ENCODE data around the gene NMNAT2. TPM values are rescaled to one million over a fixed set of nuclear protein-coding genes. Genes with fewer than 3 reads are reported as not detected.

NMNAT2 gene
- polyA plus RNA-seq, 1 donor from 2014 or later = 43.8 TPM

GRCh38 chr1:183331091-183331742 is 87.0 kb downstream of the NMNAT2 start:
- Histone ChIP-seq H3K36me3 (ENCODE audit: insufficient read depth, low read length) (no peaks in the 10 kb centered on the region), H3K27ac (ENCODE audit: low read length) (peak overlapping the region; percentile 86), H3K4me2 (ENCODE audit: low read length) (peak overlapping the region; percentile 26), H4K20me1 (ENCODE audit: insufficient read depth) (no peaks in the 10 kb centered on the region), H3K79me2 (replicated peaks; ENCODE audit: insufficient read depth, low read length) (peaks cover 3% of the 10 kb centered on the region), H3F3A (ENCODE audit: insufficient read depth, low read length, poor library complexity, severe bottlenecking) (peaks cover 3% of the 10 kb centered on the region), H3K9me3 (ENCODE audit: low read length) (no peaks in the 10 kb centered on the region), H2AFZ (ENCODE audit: low read depth, low read length) (peak overlapping the region; percentile 29), H3K27me3 (ENCODE audit: insufficient read depth, low read depth, low read length) (no peaks in the 10 kb centered on the region), H3K4me3 (ENCODE audit: low read length) (peak overlapping the region; percentile 61), H3K9ac (ENCODE audit: low read length) (peak overlapping the region; percentile 63), H3K9me2 (ENCODE audit: insufficient read depth, low read length) (no peaks in the 10 kb centered on the region)
- TF ChIP-seq EZH2 (IDR thresholded peaks at IDR 0.05; ENCODE audit: borderline replicate concordance, insufficient read depth, low read length, poor library complexity, severe bottlenecking) = no peak
- TF ChIP-seq MXI1 (conservative IDR thresholded peaks at IDR 0.05; ENCODE audit: poor library complexity, severe bottlenecking) = no peak
- TF ChIP-seq, protein P1, sequence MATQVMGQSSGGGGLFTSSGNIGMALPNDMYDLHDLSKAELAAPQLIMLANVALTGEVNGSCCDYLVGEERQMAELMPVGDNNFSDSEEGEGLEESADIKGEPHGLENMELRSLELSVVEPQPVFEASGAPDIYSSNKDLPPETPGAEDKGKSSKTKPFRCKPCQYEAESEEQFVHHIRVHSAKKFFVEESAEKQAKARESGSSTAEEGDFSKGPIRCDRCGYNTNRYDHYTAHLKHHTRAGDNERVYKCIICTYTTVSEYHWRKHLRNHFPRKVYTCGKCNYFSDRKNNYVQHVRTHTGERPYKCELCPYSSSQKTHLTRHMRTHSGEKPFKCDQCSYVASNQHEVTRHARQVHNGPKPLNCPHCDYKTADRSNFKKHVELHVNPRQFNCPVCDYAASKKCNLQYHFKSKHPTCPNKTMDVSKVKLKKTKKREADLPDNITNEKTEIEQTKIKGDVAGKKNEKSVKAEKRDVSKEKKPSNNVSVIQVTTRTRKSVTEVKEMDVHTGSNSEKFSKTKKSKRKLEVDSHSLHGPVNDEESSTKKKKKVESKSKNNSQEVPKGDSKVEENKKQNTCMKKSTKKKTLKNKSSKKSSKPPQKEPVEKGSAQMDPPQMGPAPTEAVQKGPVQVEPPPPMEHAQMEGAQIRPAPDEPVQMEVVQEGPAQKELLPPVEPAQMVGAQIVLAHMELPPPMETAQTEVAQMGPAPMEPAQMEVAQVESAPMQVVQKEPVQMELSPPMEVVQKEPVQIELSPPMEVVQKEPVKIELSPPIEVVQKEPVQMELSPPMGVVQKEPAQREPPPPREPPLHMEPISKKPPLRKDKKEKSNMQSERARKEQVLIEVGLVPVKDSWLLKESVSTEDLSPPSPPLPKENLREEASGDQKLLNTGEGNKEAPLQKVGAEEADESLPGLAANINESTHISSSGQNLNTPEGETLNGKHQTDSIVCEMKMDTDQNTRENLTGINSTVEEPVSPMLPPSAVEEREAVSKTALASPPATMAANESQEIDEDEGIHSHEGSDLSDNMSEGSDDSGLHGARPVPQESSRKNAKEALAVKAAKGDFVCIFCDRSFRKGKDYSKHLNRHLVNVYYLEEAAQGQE (IDR thresholded peaks at IDR 0.05; ENCODE audit: borderline replicate concordance) = peak; percentile 77
- TF ChIP-seq POLR2AphosphoS5 (IDR thresholded peaks at IDR 0.05) = peak; percentile 43
- TF ChIP-seq EP300 (conservative IDR thresholded peaks at IDR 0.05; ENCODE audit: poor library complexity, severe bottlenecking) = peak; percentile 65
- no peak for TF ChIP-seq TAF1 (IDR thresholded peaks at IDR 0.05; ENCODE audit: low read depth)
- TF ChIP-seq RAD21 (conservative IDR thresholded peaks at IDR 0.05) = peak; percentile 8
- TF ChIP-seq, protein P2, sequence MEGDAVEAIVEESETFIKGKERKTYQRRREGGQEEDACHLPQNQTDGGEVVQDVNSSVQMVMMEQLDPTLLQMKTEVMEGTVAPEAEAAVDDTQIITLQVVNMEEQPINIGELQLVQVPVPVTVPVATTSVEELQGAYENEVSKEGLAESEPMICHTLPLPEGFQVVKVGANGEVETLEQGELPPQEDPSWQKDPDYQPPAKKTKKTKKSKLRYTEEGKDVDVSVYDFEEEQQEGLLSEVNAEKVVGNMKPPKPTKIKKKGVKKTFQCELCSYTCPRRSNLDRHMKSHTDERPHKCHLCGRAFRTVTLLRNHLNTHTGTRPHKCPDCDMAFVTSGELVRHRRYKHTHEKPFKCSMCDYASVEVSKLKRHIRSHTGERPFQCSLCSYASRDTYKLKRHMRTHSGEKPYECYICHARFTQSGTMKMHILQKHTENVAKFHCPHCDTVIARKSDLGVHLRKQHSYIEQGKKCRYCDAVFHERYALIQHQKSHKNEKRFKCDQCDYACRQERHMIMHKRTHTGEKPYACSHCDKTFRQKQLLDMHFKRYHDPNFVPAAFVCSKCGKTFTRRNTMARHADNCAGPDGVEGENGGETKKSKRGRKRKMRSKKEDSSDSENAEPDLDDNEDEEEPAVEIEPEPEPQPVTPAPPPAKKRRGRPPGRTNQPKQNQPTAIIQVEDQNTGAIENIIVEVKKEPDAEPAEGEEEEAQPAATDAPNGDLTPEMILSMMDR (IDR thresholded peaks at IDR 0.05; ENCODE audit: poor library complexity, severe bottlenecking) = peak; percentile 52
- no peak for TF ChIP-seq SMC3 (conservative IDR thresholded peaks at IDR 0.05; ENCODE audit: poor library complexity)

DNA sequence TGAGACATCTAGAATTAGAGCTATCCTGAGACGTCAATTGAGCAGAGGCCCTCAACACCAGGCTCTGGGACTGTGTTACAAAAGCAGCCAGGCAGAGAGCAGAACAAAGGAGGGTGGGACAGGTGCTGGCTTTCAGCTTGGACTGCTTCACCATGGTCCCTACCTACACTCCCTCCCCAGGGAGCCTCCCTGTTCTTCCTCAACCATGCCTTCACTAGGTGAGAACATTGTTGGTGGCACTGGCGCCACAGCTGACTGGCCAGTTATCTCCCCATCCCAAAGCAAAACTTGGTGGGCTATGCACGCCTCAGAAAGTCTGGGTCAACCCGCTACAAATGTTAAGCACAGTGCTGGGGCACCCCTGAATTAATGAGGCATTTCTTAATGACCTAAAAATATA is 87.8 kb downstream of the NMNAT2 start:
- peak overlapping the region; percentile 26 for H3K4me2 ChIP-seq (ENCODE audit: low read length)
- no peaks in the 10 kb centered on the region for H3K79me2 ChIP-seq (replicated peaks; ENCODE audit: insufficient read depth, low read length)
- H4K20me1 ChIP-seq (ENCODE audit: insufficient read depth) = no peaks in the 10 kb centered on the region
- peaks cover 3% of the 10 kb centered on the region for H3F3A ChIP-seq (ENCODE audit: insufficient read depth, low read length, poor library complexity, severe bottlenecking)
- H3K4me3 ChIP-seq (ENCODE audit: low read length) = peak overlapping the region; percentile 61
- H3K9me2 ChIP-seq (ENCODE audit: insufficient read depth, low read length) = no peaks in the 10 kb centered on the region
- no peaks in the 10 kb centered on the region for H3K36me3 ChIP-seq (ENCODE audit: insufficient read depth, low read length)
- no peaks in the 10 kb centered on the region for H3K27me3 ChIP-seq (ENCODE audit: insufficient read depth, low read depth, low read length)
- H3K27ac ChIP-seq (ENCODE audit: low read length) = peak overlapping the region; percentile 86
- H3K9me3 ChIP-seq (ENCODE audit: low read length) = no peaks in the 10 kb centered on the region
- H3K9ac ChIP-seq (ENCODE audit: low read length) = peak overlapping the region; percentile 63
- TF ChIP-seq POLR2AphosphoS5 (IDR thresholded peaks at IDR 0.05) = no peak
- H2AFZ ChIP-seq (ENCODE audit: low read depth, low read length) = no peak overlapping the region
